ENCODE data around the gene FHIT.

The FHIT gene

DNA sequence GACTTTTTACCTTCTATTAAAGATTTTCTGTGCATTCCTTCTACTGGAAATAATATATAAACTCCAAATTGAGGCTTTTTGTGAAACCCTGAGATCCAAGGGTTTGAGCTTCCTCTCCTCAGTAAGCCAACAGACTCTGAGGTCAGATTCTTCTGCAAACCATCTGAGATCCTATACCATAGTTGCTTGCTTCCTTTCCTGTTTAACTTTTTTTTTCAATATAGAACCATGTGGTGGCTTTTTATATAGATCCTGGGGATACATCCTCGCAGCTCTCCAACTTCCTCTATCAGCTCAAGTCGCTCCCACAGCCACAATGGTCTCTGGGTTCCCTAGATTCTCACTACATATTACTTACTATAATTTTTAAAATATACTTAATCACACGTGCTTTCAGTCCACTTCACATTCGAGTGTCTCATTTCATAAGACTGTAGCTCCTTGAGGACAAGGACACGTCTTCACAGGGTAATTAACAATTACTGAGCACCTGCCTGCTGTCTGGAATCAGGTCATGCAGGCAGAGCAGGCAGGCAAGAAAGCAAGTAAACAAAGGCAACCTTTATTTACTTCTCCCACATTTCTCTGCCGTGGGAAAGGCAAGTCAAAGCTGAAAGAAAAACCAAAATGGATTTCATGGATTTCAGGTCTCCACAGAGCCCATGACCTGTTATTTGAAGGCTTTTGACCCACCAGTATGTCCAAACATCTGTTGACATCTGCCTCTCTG is 941.5 kb downstream of the FHIT start:
- DNase-seq: no peak

DNA sequence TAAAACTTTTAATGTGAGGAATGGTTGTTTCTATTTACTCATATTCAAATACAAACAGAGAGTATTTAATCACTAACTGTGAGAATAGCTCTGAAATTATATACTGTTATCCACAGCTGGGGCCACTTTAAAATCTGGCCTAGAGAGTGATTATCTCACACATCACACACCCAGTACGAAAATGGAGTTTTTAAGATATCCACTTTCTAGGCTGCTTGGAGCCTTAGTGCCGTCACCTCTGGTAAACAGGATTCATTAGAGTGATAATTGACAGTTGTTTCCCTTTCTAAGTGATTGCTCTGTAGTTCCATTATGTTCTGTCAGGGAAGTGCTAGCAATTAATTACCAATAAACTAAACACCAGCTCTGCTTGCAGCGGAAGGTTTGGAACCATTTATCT is 942.4 kb downstream of the FHIT start:
- no peak for DNase-seq

DNA sequence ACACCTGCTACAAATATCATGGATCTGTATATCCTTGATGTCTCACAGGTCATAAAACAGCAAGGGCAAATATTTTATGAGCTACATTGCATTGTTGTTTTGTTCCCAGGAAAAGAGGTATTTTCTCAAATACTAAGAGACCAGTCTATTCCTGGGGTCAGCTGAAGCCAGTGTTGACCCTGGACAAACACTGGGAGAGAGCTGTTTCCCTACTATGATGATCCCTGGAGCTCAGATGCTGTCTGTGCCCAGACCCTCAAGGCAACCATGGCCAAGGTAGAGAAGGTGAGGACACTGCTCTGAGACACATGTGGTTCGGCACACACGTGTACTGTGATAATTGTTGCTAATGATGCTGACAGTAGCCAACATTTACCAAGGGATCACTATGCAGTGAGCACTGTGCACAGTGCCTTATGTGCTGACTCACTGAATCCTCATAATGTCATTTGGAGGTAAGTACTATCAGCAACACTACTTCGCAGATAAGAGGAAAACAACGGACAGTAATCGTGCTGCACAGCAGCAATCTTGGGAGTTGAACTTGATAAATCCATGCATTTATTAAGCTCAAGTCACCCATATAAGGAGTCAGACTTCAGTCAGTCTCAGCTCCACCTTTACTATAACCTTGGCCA is 943.6 kb downstream of the FHIT start:
- no peak for DNase-seq

DNA sequence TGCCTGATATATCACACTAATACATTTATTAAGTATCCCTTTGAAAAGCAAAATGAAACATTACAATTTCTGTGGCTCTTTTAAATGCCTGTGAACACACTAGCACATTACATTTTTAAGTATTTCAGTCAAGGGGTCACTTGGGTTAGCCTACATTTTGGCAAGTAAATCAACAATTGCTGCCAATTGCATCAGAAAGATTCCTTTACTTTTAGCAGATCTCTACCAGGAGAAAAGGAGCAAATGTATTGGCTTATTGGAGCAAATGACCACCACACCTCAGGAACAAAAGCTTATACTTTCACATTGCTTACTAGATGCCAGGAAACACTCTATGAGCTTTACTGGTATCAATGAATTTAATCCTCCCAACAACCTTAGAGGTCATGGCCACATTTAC is 947.1 kb downstream of the FHIT start:
- no peak for DNase-seq

DNA sequence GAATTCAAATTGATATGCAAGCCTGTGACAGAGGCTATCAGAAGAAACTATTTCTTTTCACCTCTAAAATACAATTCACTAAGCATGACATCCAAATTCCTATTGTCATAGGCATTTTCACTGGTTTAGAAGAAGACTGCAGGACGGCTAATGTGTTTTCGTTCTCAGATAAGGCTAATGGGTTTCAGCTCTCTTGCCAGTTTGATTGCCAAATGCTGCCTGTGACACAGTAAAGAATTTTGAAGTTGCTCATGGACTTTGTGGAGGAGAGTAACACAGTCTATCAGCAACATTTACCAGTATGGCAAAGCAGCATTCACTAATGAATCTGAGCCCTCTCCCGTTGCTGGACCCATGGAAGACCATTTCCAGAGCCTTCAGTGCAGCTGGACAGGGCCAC is 948.1 kb downstream of the FHIT start:
- DNase-seq: no peak

DNA sequence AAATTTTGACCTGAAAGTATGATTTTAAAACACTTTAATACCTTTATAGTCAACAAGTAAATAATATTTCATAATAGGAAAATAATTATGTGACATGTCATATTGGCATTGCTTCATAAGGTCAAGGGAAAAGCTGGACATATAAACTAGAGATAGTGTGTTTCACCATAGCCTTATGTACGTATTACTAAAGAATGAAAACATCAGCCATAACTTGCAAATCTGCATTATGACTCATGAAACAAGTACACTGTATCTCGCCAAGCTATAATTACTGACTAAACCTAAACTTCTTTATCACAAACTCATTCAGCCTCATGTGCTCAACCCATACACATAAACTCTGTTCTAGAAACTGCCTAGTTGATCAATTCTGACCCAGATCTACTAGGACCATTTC is 950.1 kb downstream of the FHIT start:
- no peak for DNase-seq

DNA sequence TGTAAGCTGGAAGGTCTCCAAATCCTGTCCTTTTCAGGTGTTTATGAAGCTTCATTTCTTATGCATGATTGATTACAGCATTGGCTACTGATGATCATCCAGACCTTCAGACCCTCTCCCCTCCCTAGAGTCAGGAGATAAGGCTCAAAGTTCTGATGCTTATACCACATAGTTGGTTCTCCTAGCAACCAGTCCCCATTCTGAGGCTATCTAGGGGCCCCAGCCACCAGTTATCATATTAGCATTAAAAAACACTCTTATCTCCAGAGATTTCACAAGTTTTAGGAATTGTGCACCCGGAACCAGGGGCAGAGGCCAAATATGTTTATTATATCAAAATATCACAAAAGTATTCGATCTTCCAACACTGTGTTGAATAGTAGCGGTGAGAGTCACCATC is 953.1 kb downstream of the FHIT start:
- no peak for DNase-seq

DNA sequence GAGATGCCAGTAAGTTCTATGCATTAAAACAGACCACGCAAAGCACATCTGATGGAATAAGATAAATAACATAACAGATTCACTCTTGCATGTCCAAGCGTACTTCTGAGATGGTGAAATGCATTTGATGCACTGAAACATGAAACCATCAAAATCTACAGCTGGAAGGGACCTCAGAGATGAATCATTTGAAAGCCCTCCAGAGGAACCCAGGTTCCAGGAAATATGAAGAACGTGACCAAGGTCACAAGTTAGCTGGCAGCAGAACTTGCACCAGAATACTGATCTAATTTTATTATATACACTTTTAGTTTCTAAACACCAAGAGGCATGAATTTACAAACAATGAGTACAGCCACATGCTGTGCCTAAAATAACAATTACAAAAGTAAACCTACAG is 957.1 kb downstream of the FHIT start:
- DNase-seq: no peak

DNA sequence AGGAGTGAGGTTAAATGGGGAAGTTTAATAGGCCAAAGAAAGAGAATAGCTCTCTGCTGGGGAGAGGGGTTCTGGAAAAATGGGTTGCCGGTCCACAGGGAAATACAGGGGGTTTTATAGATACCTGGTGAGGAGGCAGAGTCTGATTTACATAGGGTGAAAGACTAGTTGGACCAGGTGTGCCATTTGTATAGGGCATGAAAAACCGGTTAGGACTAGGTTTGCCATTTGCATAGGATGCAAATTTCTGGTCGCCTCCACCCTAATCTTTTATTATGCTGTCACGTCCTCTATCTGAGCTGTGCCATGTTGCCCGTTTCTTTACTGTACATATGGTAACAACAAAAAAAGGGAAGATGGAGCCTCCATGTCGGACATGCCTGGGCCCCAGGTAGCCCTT is 960.1 kb downstream of the FHIT start:
- no peak for DNase-seq

DNA sequence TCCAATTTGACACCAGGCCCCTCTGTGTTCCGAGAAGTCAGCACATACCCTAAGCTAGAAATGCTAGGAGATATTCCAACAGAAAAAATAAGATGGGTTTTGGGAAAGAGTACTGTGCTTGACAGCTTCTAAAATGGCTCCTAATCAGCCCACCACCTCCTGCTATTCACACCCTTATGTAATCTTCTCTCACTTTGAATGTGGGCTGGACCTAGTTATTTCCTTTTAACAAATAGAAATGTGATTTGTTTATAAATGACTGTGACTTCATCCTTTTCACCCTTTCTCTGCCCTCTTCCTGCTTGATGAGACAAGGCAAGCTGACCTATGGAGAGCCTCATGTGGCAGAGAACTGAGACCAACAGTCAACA is 961.1 kb downstream of the FHIT start:
- no peak for DNase-seq

DNA sequence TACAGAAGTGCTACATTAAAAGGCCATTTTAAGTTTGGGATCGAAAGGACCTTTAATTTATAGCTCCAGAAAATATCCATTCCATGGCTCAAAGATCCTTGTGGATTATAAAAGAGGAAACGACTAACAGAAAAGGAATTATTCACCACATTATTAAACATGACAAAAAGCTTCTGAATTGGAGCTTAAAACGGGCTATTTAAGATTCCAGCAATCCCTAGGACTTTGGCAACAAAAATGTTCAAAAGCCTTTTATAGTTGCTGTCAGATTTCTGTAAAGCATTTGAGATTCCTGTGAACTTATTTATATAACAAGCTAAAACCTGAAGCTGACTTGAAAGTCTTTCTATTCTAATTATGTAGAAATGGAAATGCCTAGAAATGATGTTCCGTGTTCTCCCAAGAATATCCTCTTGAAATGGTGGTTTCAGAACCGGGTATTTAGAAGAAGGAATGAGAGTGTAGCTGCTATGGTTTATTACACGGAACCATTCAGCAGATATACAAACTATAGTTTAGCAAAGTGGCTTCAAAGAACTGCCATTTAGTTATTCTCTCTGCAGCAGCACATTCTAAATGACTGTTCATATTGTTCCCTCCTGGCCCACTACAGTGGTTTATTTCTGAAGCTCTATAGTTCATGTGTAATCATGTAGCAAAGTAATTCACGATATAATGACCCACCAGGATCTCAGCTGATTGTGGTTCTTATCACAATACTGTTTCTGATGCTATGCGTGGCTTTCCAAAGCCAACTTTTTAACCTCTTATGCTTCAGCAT is 961.7 kb downstream of the FHIT start:
- DNase-seq: no peak

DNA sequence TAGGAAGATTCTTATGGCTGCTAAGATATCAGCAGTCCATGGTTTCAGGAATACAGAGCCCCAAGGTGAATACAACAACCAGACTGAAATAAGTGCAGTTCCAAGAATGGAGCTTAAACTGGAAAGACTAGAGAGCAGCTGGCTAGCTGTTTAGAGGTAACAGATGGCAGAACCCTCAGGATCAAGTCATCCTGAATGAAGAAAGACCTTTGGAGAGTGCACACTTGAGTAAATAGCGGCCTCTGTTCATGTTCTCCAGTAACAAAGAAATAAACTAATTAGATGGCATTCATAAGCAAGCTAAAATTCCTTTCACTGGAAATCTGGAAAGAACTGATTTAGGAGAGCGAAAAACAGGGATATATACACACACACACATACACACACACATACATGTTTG is 968.4 kb downstream of the FHIT start:
- no peak for DNase-seq

DNA sequence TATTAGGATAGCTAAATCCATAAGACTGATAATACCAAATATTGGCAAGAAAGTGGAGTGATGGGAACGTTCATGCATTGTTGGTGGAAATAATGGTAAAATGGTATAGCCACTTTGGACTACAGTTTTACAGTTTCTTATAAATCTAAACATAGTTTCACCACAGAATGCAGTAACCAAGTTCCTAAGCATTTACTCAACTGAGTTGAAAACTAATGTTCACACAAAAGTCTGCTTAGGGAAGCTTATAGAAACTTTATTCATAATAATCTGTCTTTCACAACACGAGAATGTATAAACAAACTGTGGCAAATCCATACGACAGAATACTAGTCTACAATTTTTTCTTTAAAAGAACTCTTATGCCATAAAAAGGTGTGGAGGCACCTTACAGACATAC is 969.3 kb downstream of the FHIT start:
- no peak for DNase-seq

DNA sequence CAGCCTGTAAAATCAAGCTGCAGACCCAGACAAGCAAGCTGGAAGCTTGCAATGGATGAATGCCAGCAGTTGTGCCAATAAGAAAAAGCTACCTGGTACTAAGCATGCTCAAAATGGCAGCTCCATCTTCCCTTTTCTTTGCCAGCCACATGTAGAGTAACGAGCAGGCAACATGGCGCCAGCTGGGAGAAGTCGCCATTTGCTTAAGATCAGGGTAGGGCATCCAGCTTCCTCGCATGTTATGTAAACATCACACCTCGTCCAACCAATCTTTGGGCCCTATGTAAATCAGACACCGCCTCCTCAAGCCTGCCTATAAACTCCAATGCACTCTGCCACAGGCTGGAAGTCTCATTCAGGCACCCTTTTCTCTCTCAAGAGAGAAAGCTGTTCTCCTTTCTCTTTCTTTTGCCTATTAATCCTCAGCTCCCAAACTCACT is 973.9 kb downstream of the FHIT start:
- DNase-seq: no peak

DNA sequence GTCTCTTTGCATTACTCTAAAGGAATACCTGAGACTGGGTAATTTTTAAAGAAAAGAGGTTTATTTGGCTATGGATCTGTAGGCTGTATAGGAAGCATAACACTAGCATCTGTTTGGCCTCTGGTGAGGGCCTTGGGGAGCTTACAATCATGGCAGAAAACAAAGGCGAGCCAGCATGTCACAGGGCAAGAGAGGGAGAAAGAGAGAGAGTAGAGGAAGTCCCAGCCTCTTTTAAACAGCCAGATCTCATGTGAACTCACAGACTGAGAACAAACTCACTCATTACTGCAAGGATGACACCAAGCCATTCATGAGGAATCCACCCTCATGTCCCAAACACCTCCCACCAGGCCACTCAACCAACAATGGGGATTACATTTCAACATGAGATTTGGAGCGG is 974.6 kb downstream of the FHIT start:
- no peak for DNase-seq

DNA sequence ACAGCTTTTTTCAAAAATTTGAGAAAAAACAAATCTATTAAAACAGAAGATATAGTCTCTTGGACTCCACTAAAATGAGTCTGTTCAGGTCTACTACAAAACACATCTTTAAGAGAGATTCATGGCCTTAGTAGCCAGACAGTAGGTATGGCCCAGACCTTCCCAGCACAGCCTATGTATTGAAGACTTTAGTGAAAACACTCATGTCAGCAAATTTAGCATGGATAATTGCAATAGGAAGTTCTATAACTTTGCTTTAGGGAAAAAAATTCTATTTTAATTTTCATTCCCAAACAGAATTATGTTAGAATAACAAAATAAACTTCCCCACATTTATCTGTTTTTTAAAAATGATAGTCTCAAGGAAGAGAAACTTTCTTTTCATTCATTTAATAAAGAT is 976.6 kb downstream of the FHIT start:
- no peak for DNase-seq

DNA sequence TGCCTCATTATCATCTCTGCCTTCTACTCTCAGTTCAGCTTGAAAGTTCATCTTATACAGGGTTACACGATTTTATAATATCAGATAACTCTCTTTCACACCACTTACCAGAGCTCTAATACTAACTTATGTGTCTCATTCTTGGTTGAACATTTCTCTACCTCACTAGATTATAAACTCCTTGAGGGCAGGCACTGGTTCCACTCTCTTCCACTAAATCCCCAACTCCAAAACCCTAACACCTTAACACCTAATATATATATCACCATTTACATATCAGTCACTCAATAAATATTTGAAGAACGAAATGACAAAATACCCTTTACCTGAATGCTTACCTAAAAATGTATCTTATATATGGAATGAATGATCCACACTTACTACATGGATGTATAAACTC is 977.2 kb downstream of the FHIT start:
- no peak for DNase-seq

DNA sequence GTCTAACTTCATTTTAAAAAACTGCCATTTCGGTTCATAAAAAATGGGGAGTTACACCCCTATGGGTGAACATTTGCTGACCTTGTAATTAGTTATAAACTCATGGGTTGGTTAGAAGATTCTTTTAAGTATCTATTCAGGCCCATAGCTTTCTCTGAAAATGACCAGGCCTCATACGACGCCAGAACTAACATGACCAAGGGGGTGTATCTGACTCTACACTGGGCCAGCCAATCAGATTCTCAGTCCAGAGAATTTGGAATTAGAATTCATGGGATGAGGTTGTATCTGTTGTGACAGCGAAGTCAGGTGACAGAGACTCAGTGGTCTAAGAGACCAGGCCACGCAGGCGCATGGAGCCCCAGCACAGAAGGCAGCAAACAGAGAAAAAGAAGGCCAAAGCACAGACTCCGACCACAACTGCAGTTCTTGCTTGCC is 981.4 kb downstream of the FHIT start:
- no peak for DNase-seq

DNA sequence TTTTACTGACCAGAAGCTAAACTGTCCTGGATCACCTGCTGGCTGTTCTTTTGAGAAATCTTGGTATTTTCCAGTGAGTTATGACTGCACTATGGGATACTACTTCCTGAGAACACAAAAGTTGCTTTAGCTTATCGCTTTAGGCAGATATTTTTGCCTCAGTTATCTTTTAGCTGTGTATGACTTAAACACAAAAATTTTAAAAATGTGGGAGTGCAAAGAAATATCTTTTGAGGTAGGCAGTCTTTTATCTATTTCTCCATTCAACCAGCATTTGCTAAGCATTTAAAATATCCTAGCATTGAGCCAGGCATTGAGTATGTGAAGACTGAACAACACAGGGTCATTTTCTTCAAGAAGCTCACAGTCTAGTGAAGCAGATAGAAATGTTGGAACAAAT is 981.9 kb downstream of the FHIT start:
- no peak for DNase-seq

DNA sequence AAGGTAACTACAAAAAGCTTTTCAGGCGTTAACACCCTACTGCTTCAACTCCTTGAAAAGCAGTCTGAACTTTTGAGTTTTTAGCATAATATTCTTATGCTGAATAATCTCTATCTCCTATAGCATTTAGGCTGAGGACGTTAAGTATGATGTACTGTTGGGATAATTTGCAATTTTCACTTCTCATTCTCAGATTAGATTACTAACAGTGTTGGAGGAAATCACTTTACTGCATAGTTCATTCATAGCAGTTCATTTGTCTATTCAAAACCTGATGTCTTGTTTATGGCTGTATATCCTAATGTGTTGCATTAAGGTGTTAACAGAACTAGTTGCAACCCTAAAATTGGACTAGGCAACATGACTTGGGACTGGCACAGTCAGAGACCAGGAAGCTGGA is 983.1 kb downstream of the FHIT start:
- DNase-seq: no peak

DNA sequence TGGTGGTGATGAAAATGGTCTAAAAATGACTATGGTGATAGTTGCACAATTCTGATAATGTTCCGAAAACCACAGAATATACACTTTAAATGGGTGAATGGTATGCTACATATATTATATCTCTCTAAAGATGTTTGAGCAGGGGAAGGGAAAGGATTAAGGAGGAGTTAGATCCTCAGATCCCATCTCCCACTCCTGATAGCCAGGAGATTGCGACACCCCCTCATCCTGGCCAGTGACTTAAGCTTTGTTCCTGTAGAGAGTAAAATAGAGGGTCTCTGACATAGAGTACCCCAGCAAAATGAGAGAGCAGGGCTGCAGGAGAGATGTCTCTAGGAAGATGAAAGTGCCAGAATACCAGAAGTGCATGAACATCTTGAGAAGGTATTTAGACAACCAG is 984.8 kb downstream of the FHIT start:
- no peak for DNase-seq

DNA sequence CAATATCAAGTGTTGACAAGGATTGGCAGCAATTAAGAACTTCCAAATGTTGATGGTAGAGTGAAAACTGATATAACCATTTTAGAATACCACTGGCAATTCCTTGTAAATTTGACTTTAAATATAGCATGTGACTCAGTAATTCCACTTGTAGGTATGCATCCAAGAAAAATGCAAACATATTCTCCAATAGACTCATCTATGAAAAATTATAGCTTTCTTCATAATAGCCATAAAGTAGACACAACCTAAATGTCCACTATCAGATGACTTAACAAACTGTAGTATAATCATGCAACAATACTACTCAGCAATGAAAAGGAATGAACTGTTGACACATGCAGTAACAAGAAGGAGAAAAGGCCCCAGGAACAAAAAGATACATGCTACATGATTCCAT is 988.1 kb downstream of the FHIT start:
- no peak for DNase-seq

DNA sequence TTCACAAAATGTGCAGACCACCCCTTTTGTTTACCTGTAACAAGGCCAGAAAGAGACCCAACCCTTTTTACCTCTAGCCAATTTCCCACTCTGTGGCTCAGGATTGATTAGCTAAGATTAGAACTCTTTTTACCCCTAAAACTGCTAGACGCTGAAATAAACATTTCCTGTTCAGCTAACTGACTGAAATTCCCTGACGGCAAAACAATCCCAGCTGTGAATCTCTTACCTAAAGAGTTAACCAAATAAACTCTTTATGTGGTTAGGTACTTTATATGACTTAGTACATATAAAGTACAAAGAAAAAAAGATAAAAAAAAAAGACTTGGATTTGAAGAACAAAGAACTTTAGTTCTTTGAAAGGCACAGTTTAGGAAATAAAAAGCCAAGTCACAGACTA is 988.7 kb downstream of the FHIT start:
- no peak for DNase-seq

DNA sequence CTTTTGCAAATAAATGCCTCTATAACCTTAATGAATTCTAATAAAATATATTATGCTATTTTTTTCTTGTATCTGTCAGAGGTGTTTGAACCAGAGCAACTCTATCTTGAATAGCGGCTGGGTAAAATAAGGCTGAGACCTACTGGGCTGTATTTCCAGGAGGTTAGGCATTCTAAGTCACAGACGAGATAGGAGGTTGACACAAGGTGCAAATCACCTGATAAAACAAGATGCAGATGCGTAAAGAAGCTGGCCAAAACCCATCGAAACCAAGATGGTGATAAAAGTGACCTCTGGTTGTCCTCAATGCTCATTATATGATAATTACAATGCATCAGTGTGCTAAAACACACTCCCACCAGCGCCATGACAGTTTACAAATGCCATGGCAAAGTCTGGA is 990.7 kb downstream of the FHIT start:
- no peak for DNase-seq
